IPS DF 6.9 (cell line): ENCODE measurements around the gene PRAMEF1.
"Not testable (repeated sequence)": the region's sequence is repeated elsewhere in the genome, so short reads cannot be mapped to it uniquely, and the experiment has no call there.

Experiments used
- DNase-seq: peaks from one replicate; pipeline ENCODE4 v3.0.0-alpha.2; 2013; ENCODE audit warnings: low read depth, low spot score
- H3K27ac ChIP-seq: one replicate; pipeline ENCODE4 v1.5.1; 2013; ENCODE audit warnings: low read length, control low read depth
- H3K27me3 ChIP-seq: 2 replicates; pipeline ENCODE4 v1.6.1; 2013; ENCODE audit warnings: mild to moderate bottlenecking, low read length; ENCODE audit not compliant: control insufficient read depth, insufficient read depth
- H3K36me3 ChIP-seq: 2 replicates; pipeline ENCODE4 v1.6.1; 2013; ENCODE audit warnings: low read length; ENCODE audit not compliant: control insufficient read depth, insufficient read depth
- H3K4me1 ChIP-seq: 2 replicates; pipeline ENCODE4 v1.6.1; 2013; ENCODE audit warnings: low read length; ENCODE audit not compliant: control insufficient read depth, insufficient read depth
- H3K4me3 ChIP-seq: 2 replicates; pipeline ENCODE4 v1.5.1; 2013; ENCODE audit warnings: mild to moderate bottlenecking, low read length
- H3K9me3 ChIP-seq: 2 replicates; pipeline ENCODE4 v1.6.1; 2013; ENCODE audit warnings: low read length, inconsistent platforms; ENCODE audit not compliant: control insufficient read depth, insufficient read depth
- WGBS: extraction: QIAGEN DNeasy Blood & Tissue Kit; methylation state at CpG from one replicate; pipeline ENCODE4 v1.1.7; 2013; ENCODE audit warnings: mixed read lengths, missing lambda C conversion rate; ENCODE audit not compliant: insufficient read length, insufficient coverage; 5-methylcytosine and 5-hydroxymethylcytosine counted together

PRAMEF1 gene

DNA sequence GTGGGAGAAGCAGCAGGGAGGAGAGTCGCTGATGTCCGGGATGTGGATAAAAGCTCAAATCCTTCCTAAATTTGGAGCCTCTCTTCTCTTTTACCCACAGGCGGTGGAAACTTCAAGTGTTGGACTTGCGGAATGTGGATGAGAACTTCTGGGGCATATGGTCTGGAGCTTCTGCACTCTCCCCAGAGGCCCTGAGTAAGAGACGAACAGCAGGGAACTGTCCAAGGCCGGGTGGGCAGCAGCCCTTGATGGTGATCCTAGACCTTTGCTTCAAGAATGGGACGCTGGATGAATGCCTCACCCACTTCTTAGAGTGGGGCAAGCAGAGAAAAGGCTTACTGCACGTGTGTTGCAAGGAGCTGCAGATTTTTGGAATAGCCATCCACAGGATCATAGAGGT is 15.8 kb upstream of the PRAMEF1 start:
- Histone ChIP-seq H3K9me3 (no peaks in the 10 kb centered on the region), H3K27ac (no peak overlapping the region), H3K4me3 (no peak overlapping the region), H3K36me3 (no peaks in the 10 kb centered on the region), H3K27me3 (no peaks in the 10 kb centered on the region), H3K4me1 (no peaks in the 10 kb centered on the region)
- DNase-seq = no peak
- no CpG with 5 or more reads among the region's 8 CpGs for WGBS

DNA sequence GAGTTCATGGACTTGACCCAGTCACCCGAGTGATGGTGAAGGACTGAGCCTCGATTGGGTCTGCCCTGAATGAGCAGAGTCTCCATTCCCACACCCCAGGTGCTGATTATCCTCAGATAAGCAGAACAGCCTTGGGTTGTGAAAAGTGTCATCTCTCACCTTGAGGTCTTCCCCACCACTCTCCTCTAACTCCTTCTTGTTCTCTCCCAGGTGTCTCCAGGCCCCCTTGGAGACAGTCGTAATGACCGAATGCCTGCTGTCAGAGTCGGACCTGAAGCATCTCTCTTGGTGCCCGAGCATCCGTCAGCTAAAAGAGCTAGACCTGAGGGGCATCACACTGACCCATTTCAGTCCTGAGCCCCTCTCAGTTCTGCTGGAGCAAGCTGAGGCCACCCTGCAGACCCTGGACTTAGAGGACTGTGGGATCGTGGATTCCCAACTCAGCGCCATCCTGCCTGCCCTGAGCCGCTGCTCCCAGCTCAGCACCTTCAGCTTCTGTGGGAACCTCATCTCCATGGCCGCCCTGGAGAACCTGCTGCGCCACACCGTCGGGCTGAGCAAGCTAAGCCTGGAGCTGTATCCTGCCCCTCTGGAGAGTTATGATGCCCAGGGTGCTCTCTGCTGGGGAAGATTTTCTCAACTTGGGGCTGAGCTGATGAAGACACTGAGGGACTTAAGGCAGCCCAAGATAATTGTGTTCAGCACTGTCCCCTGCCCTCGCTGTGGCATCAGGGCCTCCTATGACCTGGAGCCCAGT is 14.2 kb upstream of the PRAMEF1 start:
- DNase-seq = no peak
- Histone ChIP-seq H3K4me3 (no peak overlapping the region), H3K4me1 (no peaks in the 10 kb centered on the region), H3K27ac (no peak overlapping the region), H3K27me3 (no peaks in the 10 kb centered on the region), H3K9me3 (no peaks in the 10 kb centered on the region), H3K36me3 (no peaks in the 10 kb centered on the region)
- WGBS = no CpG with 5 or more reads among the region's 15 CpGs

- H3K27ac ChIP-seq = no peak overlapping the region
- H3K4me1 ChIP-seq = no peaks in the 10 kb centered on the region
- no peak overlapping the region for H3K4me3 ChIP-seq
- no peak for DNase-seq
- no peaks in the 10 kb centered on the region for H3K27me3 ChIP-seq
- no peaks in the 10 kb centered on the region for H3K9me3 ChIP-seq
- WGBS = no CpG with 5 or more reads among the region's 4 CpGs
- H3K36me3 ChIP-seq = no peaks in the 10 kb centered on the region
Observed at GRCh38 chr1:12778061-12778460, 13.1 kb upstream of the PRAMEF1 start.

DNA sequence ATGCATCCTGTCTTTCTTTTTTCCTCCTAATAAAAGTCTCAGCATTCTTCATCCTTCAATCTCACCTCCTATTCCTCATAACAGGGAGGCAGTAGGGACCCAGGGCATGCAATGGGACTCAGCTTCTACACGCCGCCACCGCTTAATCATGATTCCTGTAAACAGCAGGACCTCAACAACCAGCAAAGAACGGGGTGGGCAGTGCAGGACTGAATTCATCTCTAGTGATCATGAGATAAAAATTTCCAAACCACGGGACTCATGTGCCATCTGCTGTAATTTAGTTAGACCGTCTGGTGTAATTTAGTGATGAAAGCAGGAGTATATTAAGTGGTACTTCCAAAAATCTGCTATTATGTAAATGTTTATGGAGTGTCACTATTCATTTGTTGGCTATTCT is 12.3 kb upstream of the PRAMEF1 start:
- H3K9me3 ChIP-seq = no peaks in the 10 kb centered on the region
- no peak overlapping the region for H3K4me3 ChIP-seq
- no peak for DNase-seq
- H3K27ac ChIP-seq = no peak overlapping the region
- no CpG with 5 or more reads among the region's 6 CpGs for WGBS
- H3K27me3 ChIP-seq = no peaks in the 10 kb centered on the region
- no peaks in the 10 kb centered on the region for H3K36me3 ChIP-seq
- no peaks in the 10 kb centered on the region for H3K4me1 ChIP-seq

- not testable (repeated sequence) for H3K27ac ChIP-seq, H3K27me3 ChIP-seq, H3K4me1 ChIP-seq, H3K4me3 ChIP-seq, H3K36me3 ChIP-seq, DNase-seq, H3K9me3 ChIP-seq
- no CpG with 5 or more reads among the region's 5 CpGs for WGBS
Observed at GRCh38 chr1:12781488-12781887, 9.7 kb upstream of the PRAMEF1 start.

- H3K27me3 ChIP-seq, DNase-seq, H3K36me3 ChIP-seq, H3K4me1 ChIP-seq, H3K9me3 ChIP-seq, H3K4me3 ChIP-seq, H3K27ac ChIP-seq: not testable (repeated sequence)
- no CpG with 5 or more reads among the region's 7 CpGs for WGBS
Observed at GRCh38 chr1:12783783-12784182, 7.4 kb upstream of the PRAMEF1 start.

- H3K9me3 ChIP-seq, H3K27me3 ChIP-seq, H3K4me3 ChIP-seq, H3K4me1 ChIP-seq, H3K27ac ChIP-seq, H3K36me3 ChIP-seq, DNase-seq: not testable (repeated sequence)
- no CpG with 5 or more reads among the region's 8 CpGs for WGBS
Observed at GRCh38 chr1:12784729-12785128, 6.5 kb upstream of the PRAMEF1 start.

- H3K27ac ChIP-seq = no peak overlapping the region
- DNase-seq = no peak
- no peaks in the 10 kb centered on the region for H3K27me3 ChIP-seq
- H3K4me3 ChIP-seq = no peak overlapping the region
- WGBS = no CpG with 5 or more reads among the region's 4 CpGs
- no peaks in the 10 kb centered on the region for H3K36me3 ChIP-seq
- 0 out of 2 replicates have a peak, but pooled peaks cover 1% of the 10 kb centered on the region for H3K9me3 ChIP-seq
- H3K4me1 ChIP-seq = no peaks in the 10 kb centered on the region
Observed at GRCh38 chr1:12798911-12799310, 7.7 kb downstream of the PRAMEF1 start.

GRCh38 chr1:12799730-12800129 is 8.5 kb downstream of the PRAMEF1 start:
- no peak for DNase-seq
- no peaks in the 10 kb centered on the region for H3K27me3 ChIP-seq
- no CpG with 5 or more reads among the region's 2 CpGs for WGBS
- H3K4me1 ChIP-seq = no peaks in the 10 kb centered on the region
- H3K4me3 ChIP-seq = no peak overlapping the region
- H3K27ac ChIP-seq = no peak overlapping the region
- H3K36me3 ChIP-seq = no peaks in the 10 kb centered on the region
- 0 out of 2 replicates have a peak, but pooled peaks cover 1% of the 10 kb centered on the region for H3K9me3 ChIP-seq

DNA sequence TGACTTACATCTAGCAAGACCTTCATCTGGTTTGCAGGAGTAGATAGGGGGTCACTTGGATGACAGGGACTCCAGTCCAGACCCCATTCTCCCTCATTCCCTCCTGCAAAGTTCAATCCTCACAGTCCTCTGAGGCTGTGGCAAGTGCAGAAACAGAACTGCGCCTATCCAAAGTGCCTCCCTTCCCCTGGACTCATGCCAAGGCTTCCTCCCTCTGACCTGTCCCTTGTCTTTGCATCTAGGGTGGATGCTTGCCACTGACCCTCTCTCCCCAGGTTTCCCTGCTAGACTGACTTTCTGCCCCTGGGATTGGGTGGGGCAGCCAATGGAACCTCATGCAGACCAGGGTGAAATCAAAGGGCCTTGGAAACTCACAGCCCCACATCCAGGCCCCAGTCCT is 18.7 kb downstream of the PRAMEF1 start:
- no peak overlapping the region for H3K27ac ChIP-seq
- H3K4me3 ChIP-seq = no peak overlapping the region
- WGBS = no CpG with 5 or more reads among the region's 1 CpG
- H3K36me3 ChIP-seq = no peaks in the 10 kb centered on the region
- peaks cover 2% of the 10 kb centered on the region; the same call in 1 of the 2 replicates for H3K9me3 ChIP-seq
- no peaks in the 10 kb centered on the region for H3K27me3 ChIP-seq
- H3K4me1 ChIP-seq = no peaks in the 10 kb centered on the region; the same call in 1 of the 2 replicates
- no peak for DNase-seq
